Measurements from ENCODE around the gene GATB.

DNA sequence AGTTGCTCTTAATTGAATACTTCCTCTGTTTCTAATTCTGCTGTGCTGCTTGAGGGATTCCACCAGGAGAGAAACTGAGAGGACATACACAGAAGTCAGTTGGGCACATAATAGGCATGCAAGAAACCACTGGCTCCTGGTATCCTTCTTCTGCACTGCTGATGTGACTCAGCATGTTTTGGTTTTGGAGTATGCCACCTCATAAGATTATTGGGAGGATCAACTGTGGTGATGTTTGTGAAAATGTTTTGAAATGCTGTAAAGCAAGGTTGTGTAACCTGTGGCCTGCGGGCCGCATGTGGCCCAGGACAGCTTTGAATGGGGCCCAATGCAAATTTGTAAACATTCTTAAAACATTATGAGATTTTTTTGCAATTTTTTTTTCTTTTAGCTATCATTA, 119.6 kb downstream of the GATB start:
- TF ChIP-seq EZH2 (IDR thresholded peaks at IDR 0.05; ENCODE audit: borderline replicate concordance, low read depth, low read length, severe bottlenecking) (no peak), CTCF (IDR thresholded peaks at IDR 0.05; ENCODE audit: extremely low read depth in 1 of 2, insufficient read depth in 1 of 2, low read depth in 1 of 2, low read length in 2 of 2) (no peak)
